H1 (cell line): ENCODE results near the gene MMAB. TPM values are rescaled to one million over a fixed set of nuclear protein-coding genes. Genes with fewer than 3 reads are reported as not detected.

Experiments used
- CTCF ChIA-PET: fragments of 300-600 bp; sonication (Branson Sonifier 250); formaldehyde crosslinking; loops from one replicate; lab custom pipeline; 2021; ENCODE audit not compliant: partially characterized antibody; lab: Charles Lee
- POLR2A ChIA-PET: fragments of 300-600 bp; sonication (Branson Sonifier 250); formaldehyde crosslinking; loops from one replicate; lab custom pipeline; 2021; ENCODE audit warnings: inconsistent platforms; ENCODE audit not compliant: partially characterized antibody; lab: Charles Lee
- DNase-seq, 2 experiments: peaks; one replicate each; pipeline versions ENCODE4 v3.0.0 to v3.0.0-alpha.2; 2010 to 2022; ENCODE audit warnings: low spot score in 2 of 2, low read depth in 1 of 2, mixed read lengths in 1 of 2
- FAIRE-seq: peaks from 2 replicates; lab custom pipeline; 2011; peaks lifted over from hg19 to GRCh38; lab: Jason Lieb, UNC
- H2AFZ ChIP-seq: 2 replicates; pipeline ENCODE4 v1.8.1; 2012; ENCODE audit warnings: low read length, inconsistent platforms
- H2AK5ac ChIP-seq: 2 replicates; pipeline ENCODE4 v1.6.1; 2013; ENCODE audit warnings: low read depth, low read length
- H2BK120ac ChIP-seq: replicated peaks from 2 replicates; pipeline ENCODE3; 2013; ENCODE audit warnings: low read depth, low read length, inconsistent platforms
- H2BK12ac ChIP-seq: 2 replicates; pipeline ENCODE4 v1.6.1; 2013; ENCODE audit warnings: low read depth, low read length
- H2BK15ac ChIP-seq: 2 replicates; pipeline ENCODE4 v1.6.1; 2013; ENCODE audit warnings: low read length
- H2BK20ac ChIP-seq: 2 replicates; pipeline ENCODE4 v1.6.1; 2013; ENCODE audit warnings: low read length
- H2BK5ac ChIP-seq: 2 replicates; pipeline ENCODE4 v1.6.1; 2013; ENCODE audit warnings: low read depth, low read length
- H3K14ac ChIP-seq: 2 replicates; pipeline ENCODE4 v1.6.1; 2013; ENCODE audit warnings: inconsistent platforms; ENCODE audit not compliant: insufficient read length
- H3K18ac ChIP-seq: 2 replicates; pipeline ENCODE4 v1.6.1; 2013; ENCODE audit warnings: low read length; ENCODE audit errors: extremely low read depth
- H3K23ac ChIP-seq: 2 replicates; pipeline ENCODE4 v1.6.1; 2013; ENCODE audit warnings: inconsistent platforms; ENCODE audit not compliant: insufficient read length
- H3K23me2 ChIP-seq: 2 replicates; pipeline ENCODE4 v1.6.1; 2013; ENCODE audit warnings: low read depth, low read length
- H3K27ac ChIP-seq: 2 replicates; pipeline ENCODE4 v1.6.1; 2011; ENCODE audit warnings: low read depth, low read length, inconsistent platforms
- H3K27me3 ChIP-seq, 4 experiments: replicated peaks in 1 of 4; 1 replicate in 1 of 4; 2 replicates in 3 of 4; pipeline versions ENCODE4 v1.6.1 to v1.8.1; 2011 to 2013; ENCODE audit warnings: low read length in 3 of 4, mild to moderate bottlenecking in 3 of 4, inconsistent platforms in 2 of 4, mixed read lengths in 2 of 4, moderate library complexity in 1 of 4; ENCODE audit not compliant: control insufficient read depth in 3 of 4, insufficient read depth in 3 of 4; ENCODE audit errors: extremely low read depth in 1 of 4
- H3K36me3 ChIP-seq, 4 experiments: 2 replicates each; pipeline versions ENCODE4 v1.6.1 to v1.8.1; 2011 to 2013; ENCODE audit warnings: mild to moderate bottlenecking in 4 of 4, low read length in 3 of 4, moderate library complexity in 2 of 4, control low read depth in 1 of 4, inconsistent platforms in 1 of 4; ENCODE audit not compliant: insufficient read depth in 4 of 4, control insufficient read depth in 2 of 4
- H3K4ac ChIP-seq: replicated peaks from 2 replicates; pipeline ENCODE3; 2013; ENCODE audit warnings: low read length, low read depth, mixed read lengths, inconsistent platforms; ENCODE audit not compliant: insufficient read length
- H3K4me1 ChIP-seq, 4 experiments: replicated peaks in 1 of 4; 1 replicate in 1 of 4; 2 replicates in 3 of 4; pipeline versions ENCODE4 v1.6.1 to v1.8.1; 2011 to 2013; ENCODE audit warnings: low read length in 3 of 4, inconsistent platforms in 2 of 4, mixed read lengths in 1 of 4; ENCODE audit not compliant: insufficient read depth in 4 of 4, control insufficient read depth in 3 of 4
- H3K4me2 ChIP-seq, 2 experiments: 2 replicates each; pipeline versions ENCODE4 v1.6.1 to v1.8.1; 2011 to 2013; ENCODE audit warnings: low read depth in 2 of 2, low read length in 2 of 2, control low read depth in 1 of 2, inconsistent platforms in 1 of 2, mild to moderate bottlenecking in 1 of 2; ENCODE audit not compliant: insufficient read depth in 1 of 2
- H3K4me3 ChIP-seq, 4 experiments: fragments of 200-600, 300-600 bp in 1 of 4; sonication (generic), shearing (Covaris generic), sonication (Bioruptor Twin) in 1 of 4; 2 replicates each; pipeline versions ENCODE4 v1.5.1 to v1.8.1; 2011 to 2016; ENCODE audit warnings: low read length in 4 of 4, low read depth in 3 of 4, control low read depth in 2 of 4, inconsistent platforms in 2 of 4, mild to moderate bottlenecking in 2 of 4, mixed read lengths in 1 of 4, moderate library complexity in 1 of 4; ENCODE audit not compliant: insufficient read depth in 2 of 4; ENCODE audit errors: extremely low read depth in 1 of 4
- H3K56ac ChIP-seq: replicated peaks from 2 replicates; pipeline ENCODE3; 2013; ENCODE audit warnings: low read depth, mild to moderate bottlenecking, mixed read lengths, low read length, inconsistent platforms; ENCODE audit not compliant: insufficient read length
- H3K79me1 ChIP-seq: 2 replicates; pipeline ENCODE4 v1.6.1; 2013; ENCODE audit warnings: low read depth, low read length, control low read depth
- H3K79me2 ChIP-seq, 2 experiments: 2 replicates each; pipeline versions ENCODE4 v1.6.1 to v1.8.1; 2012 to 2013; ENCODE audit warnings: low read length in 2 of 2, mild to moderate bottlenecking in 2 of 2, inconsistent platforms in 1 of 2; ENCODE audit not compliant: insufficient read depth in 2 of 2, control insufficient read depth in 1 of 2
- H3K9ac ChIP-seq, 4 experiments: replicated peaks in 1 of 4; 1 replicate in 1 of 4; 2 replicates in 3 of 4; pipeline versions ENCODE4 v1.6.1 to v1.8.1; 2011 to 2013; ENCODE audit warnings: low read depth in 3 of 4, low read length in 3 of 4, control low read depth in 2 of 4, mild to moderate bottlenecking in 2 of 4, moderate library complexity in 2 of 4, inconsistent platforms in 1 of 4; ENCODE audit errors: extremely low read depth in 1 of 4
- H3K9me3 ChIP-seq, 2 experiments: 2 replicates each; pipeline versions ENCODE4 v1.6.1 to v1.8.1; 2012 to 2013; ENCODE audit warnings: mild to moderate bottlenecking in 2 of 2, moderate library complexity in 2 of 2, control low read depth in 1 of 2, inconsistent platforms in 1 of 2, low read depth in 1 of 2, low read length in 1 of 2, mixed read lengths in 1 of 2; ENCODE audit not compliant: insufficient read depth in 2 of 2
- H4K20me1 ChIP-seq, 2 experiments: replicated peaks in 1 of 2; 2 replicates each; pipeline versions ENCODE3 to v1.8.1; 2011 to 2013; ENCODE audit warnings: inconsistent platforms in 2 of 2, low read length in 2 of 2, mild to moderate bottlenecking in 1 of 2; ENCODE audit not compliant: insufficient read depth in 2 of 2, control insufficient read depth in 1 of 2
- H4K5ac ChIP-seq: 2 replicates; pipeline ENCODE4 v1.6.1; 2013; ENCODE audit warnings: low read length, low read depth, mixed read lengths, inconsistent platforms; ENCODE audit not compliant: insufficient read length
- H4K8ac ChIP-seq: 2 replicates; pipeline ENCODE4 v1.8.0; 2013; ENCODE audit warnings: mild to moderate bottlenecking, moderate library complexity, low read length, inconsistent platforms; ENCODE audit not compliant: insufficient read depth; ENCODE audit errors: extremely low read depth
- H4K91ac ChIP-seq: replicated peaks from 2 replicates; pipeline ENCODE3; 2013; ENCODE audit warnings: low read length, mixed read lengths, inconsistent platforms; ENCODE audit not compliant: insufficient read length
- ASH2L ChIP-seq: fragments of 200-600, 300-600 bp; sonication (generic); IDR thresholded peaks from one replicate; pipeline ENCODE4 v1.7.1; 2017; ENCODE audit warnings: low read length
- CHD2 ChIP-seq: IDR thresholded peaks from 2 replicates; pipeline ENCODE4 v1.6.1; 2012; ENCODE audit warnings: low read length, improper control_type of control experiment
- CREB1 ChIP-seq: IDR thresholded peaks from 2 replicates; pipeline ENCODE4 v1.6.1; 2012; ENCODE audit warnings: inconsistent platforms
- HDAC6 ChIP-seq: IDR thresholded peaks from one replicate; pipeline ENCODE4 v1.7.1; 2012; ENCODE audit warnings: low read depth, mild to moderate bottlenecking, inconsistent platforms, low read length, moderate library complexity
- POLR2A ChIP-seq, 2 experiments: IDR thresholded peaks; 1 replicate in 1 of 2; 2 replicates in 1 of 2; pipeline ENCODE4 v1.6.1; 2011; ENCODE audit warnings: low read depth in 2 of 2, low read length in 2 of 2, mild to moderate bottlenecking in 2 of 2; ENCODE audit errors: control extremely low read depth in 1 of 2
- RAD21 ChIP-seq, 2 experiments: IDR thresholded peaks in 1 of 2; conservative IDR thresholded peaks in 1 of 2; 2 replicates each; pipeline ENCODE4 v1.6.1; 2011; ENCODE audit warnings: low read depth in 2 of 2, low read length in 2 of 2, improper control_type of control experiment in 1 of 2, inconsistent platforms in 1 of 2, mild to moderate bottlenecking in 1 of 2, moderate library complexity in 1 of 2
- RBBP5 ChIP-seq: IDR thresholded peaks from 2 replicates; pipeline ENCODE4 v1.7.1; 2012; ENCODE audit warnings: low read depth, mild to moderate bottlenecking, inconsistent platforms, low read length, moderate library complexity, borderline replicate concordance
- RFX5 ChIP-seq: IDR thresholded peaks from 2 replicates; pipeline ENCODE4 v1.6.1; 2011; ENCODE audit warnings: low read depth, low read length, improper control_type of control experiment, borderline replicate concordance
- SIN3A ChIP-seq, 2 experiments: IDR thresholded peaks in 1 of 2; conservative IDR thresholded peaks in 1 of 2; 2 replicates each; pipeline ENCODE4 v1.6.1; 2011 to 2012; ENCODE audit warnings: low read length in 2 of 2, improper control_type of control experiment in 1 of 2, low read depth in 1 of 2, mild to moderate bottlenecking in 1 of 2
- TAF1 ChIP-seq: IDR thresholded peaks from 2 replicates; pipeline ENCODE4 v1.6.1; 2011; ENCODE audit warnings: mild to moderate bottlenecking, low read depth, low read length
- TCF12 ChIP-seq: IDR thresholded peaks from 2 replicates; pipeline ENCODE4 v1.6.1; 2011; ENCODE audit warnings: low read depth, mild to moderate bottlenecking, low read length
- TEAD4 ChIP-seq: IDR thresholded peaks from 2 replicates; pipeline ENCODE4 v1.6.1; 2012; ENCODE audit warnings: low read depth, low read length, inconsistent platforms, mixed read lengths
- WGBS, 2 experiments: shearing (Covaris generic) in 1 of 2; methylation state at CpG; one replicate each; pipeline versions ENCODE4 v1.1.6 to v1.1.7; 2013 to 2015; ENCODE audit warnings: low lambda C conversion rate in 2 of 2, mixed read lengths in 2 of 2, inconsistent platforms in 1 of 2, low coverage in 1 of 2, missing lambda C conversion rate in 1 of 2; ENCODE audit not compliant: insufficient replicate concordance in 2 of 2, insufficient coverage in 1 of 2, insufficient read length in 1 of 2; ENCODE audit errors: extremely low coverage in 1 of 2, missing lambda C conversion rate in 1 of 2; 5-methylcytosine and 5-hydroxymethylcytosine counted together
- polyA plus RNA-seq, 7 experiments: library from polyadenylated mRNA; depleted of rRNA in 3 of 7; stranded (reverse) in 5 of 7; unstranded in 2 of 7; fragments of >200 nt in 5 of 7; fragments of 200-250 nt in 2 of 7; gene quantifications; 1 replicate in 5 of 7; 2 replicates in 1 of 7; 4 replicates in 1 of 7; pipeline versions ENCODE4 v1.2.1 to v1.2.3, GENCODE V29; 2011 to 2013; ENCODE audit warnings: missing spikeins in 2 of 7, mixed read lengths in 2 of 7
- total RNA-seq: library from RNA; stranded (reverse); fragmentation: NEBNext Ultra II Directional; extraction: Animal tissue kit (Norgen Biotek cat#: 25700); gene quantifications from 2 replicates; pipeline ENCODE4 v1.2.1, GENCODE V29; 2021

The MMAB gene
- total and polyA plus RNA-seq, 2 of the 8 experiments (the other 6 are each of a cell fraction or from before 2014, with no cell fraction given) = 12.9 to 18.5 TPM

DNA sequence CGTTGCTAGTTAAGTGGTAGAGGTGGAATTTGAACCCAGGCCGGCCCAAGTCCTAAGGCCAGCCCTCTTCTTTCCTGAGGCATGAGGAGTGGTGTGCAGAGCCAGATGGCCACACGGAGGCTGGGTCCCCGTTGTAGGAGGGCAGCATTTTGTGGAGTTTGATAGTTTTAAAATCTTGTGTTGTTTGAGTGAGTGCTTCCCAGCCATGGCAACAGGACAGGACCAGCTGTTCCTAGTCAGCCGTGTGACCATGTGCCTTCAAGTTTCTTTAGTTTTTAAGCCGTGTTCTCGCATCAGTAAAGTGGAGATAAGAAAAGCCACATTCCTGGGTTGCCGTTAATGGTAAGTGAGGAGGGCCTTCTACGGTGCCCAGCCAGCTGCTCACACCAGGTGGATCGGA is 51.5 kb downstream of the MMAB start:
- 84% methylated on average over 10 of the region's 10 CpGs; no CpG with 5 or more reads in 1 of the 2 experiments for WGBS, 2 experiments
- H3K27ac ChIP-seq = no peak overlapping the region

More for the DNA sequence above, 51.5 kb downstream of the MMAB start:
- H2BK12ac ChIP-seq = no peak overlapping the region
- H2BK5ac ChIP-seq = no peak overlapping the region
- H3K79me1 ChIP-seq = no peaks in the 10 kb centered on the region
- H4K20me1 ChIP-seq = no peaks in the 10 kb centered on the region
- H3K9me3 ChIP-seq = no peaks in the 10 kb centered on the region
- H2BK15ac ChIP-seq = no peak overlapping the region
- H3K56ac ChIP-seq = no peak overlapping the region
- no peak overlapping the region for H3K23ac ChIP-seq
- DNase-seq = no peak
- no peak overlapping the region for H3K4me3 ChIP-seq
- no peaks in the 10 kb centered on the region for H3K27me3 ChIP-seq
- H2BK20ac ChIP-seq = no peak overlapping the region
- H4K8ac ChIP-seq = no peak overlapping the region
- H3K14ac ChIP-seq = no peak overlapping the region
- H2BK120ac ChIP-seq = no peak overlapping the region
- no peak overlapping the region for H3K4me2 ChIP-seq
- H2AK5ac ChIP-seq = no peak overlapping the region
- no peak for TF ChIP-seq ASH2L
- no peak for TF ChIP-seq TEAD4
- no peak for TF ChIP-seq SIN3A (conservative IDR thresholded peaks at IDR 0.05 in 1 of 2, IDR thresholded peaks at IDR 0.05 in 1 of 2; ENCODE audit: low read depth in 1 of 2, low read length in 2 of 2)
- no peak for TF ChIP-seq TCF12
- TF ChIP-seq CHD2 = no peak
- TF ChIP-seq RAD21 (IDR thresholded peaks at IDR 0.05 in 1 of 2, conservative IDR thresholded peaks at IDR 0.05 in 1 of 2; ENCODE audit: low read depth in 2 of 2, low read length in 2 of 2) = no peak
- no peak for TF ChIP-seq POLR2A (IDR thresholded peaks at IDR 0.05; ENCODE audit: control extremely low read depth in 1 of 2, low read depth in 2 of 2, low read length in 2 of 2)
- no peak for TF ChIP-seq RFX5
- TF ChIP-seq TAF1 = no peak
- no peak for TF ChIP-seq RBBP5
- TF ChIP-seq HDAC6 = no peak
- no peak for TF ChIP-seq CREB1
- TF ChIP-seq, all 59 proteins: peak for 0
- no peaks in the 10 kb centered on the region for H3K23me2 ChIP-seq
- H3K4me1 ChIP-seq = peaks cover 0 to 7% (median 0%) of the 10 kb centered on the region in 4 experiments; a peak in 1 of 7 replicates
- H3K4ac ChIP-seq = no peak overlapping the region
- H3K79me2 ChIP-seq = no peaks in the 10 kb centered on the region
- H4K5ac ChIP-seq = no peak overlapping the region
- no peak overlapping the region for H2AFZ ChIP-seq
- no peak overlapping the region for H4K91ac ChIP-seq
- no peak overlapping the region for H3K18ac ChIP-seq
- H3K36me3 ChIP-seq = peaks cover 1 to 17% (median 4%) of the 10 kb centered on the region in 4 experiments; a peak in 6 of 8 replicates
- ChIA-PET CTCF (interaction anchor here (0.6 to 6.6 kb wide), 9 partner anchors 31 to 920 kb away, joined by 3 to 75 read pairs (median 5); no protein-coding TSS in a partner anchor), POLR2A (no interaction called here)
- no peak for FAIRE-seq
- no peak overlapping the region for H3K9ac ChIP-seq
